ENCODE results near the gene ACE.

DNA sequence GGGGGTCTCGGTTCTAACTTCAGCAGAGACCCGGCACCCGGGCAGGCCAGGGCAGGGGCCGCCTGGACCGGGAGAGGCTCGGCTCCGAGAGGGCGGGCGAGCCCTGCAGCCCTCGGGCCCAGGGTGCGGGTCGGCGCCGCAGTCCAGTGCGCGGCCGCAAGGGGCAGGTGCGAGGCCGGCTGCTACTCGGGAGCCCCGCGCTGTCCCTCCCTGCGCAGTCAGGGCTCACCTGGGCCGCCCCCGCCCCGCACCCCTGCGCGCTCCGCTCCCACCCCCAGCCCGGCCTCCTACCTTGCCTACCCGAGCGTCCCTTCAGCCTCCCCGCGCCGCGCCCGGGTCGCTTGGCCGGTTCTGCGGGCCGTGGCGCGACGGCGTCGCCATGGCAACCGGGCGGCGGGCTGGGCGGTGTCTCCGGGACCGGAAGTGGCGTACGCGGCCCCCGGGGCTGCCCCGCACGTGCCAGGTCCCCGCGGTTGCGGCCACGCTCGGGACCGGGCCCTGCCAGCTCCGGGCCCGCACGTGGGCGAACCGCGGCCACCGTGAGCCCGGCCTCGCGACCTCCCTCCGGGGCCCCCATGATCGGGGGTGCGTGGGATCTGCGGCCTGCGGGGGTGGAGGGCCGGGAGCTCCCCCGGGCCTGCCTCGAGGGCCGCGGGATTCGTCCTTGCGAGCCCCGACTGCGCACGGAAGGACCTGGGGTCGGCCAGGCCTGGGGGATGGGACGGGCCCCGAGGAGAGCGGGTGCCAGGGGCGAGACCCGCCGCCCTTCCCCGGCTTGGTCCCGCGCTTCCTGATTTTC is 30.7 kb upstream of the ACE start, which contains the start of gene CYB561:
- TF ChIP-seq, protein P1, sequence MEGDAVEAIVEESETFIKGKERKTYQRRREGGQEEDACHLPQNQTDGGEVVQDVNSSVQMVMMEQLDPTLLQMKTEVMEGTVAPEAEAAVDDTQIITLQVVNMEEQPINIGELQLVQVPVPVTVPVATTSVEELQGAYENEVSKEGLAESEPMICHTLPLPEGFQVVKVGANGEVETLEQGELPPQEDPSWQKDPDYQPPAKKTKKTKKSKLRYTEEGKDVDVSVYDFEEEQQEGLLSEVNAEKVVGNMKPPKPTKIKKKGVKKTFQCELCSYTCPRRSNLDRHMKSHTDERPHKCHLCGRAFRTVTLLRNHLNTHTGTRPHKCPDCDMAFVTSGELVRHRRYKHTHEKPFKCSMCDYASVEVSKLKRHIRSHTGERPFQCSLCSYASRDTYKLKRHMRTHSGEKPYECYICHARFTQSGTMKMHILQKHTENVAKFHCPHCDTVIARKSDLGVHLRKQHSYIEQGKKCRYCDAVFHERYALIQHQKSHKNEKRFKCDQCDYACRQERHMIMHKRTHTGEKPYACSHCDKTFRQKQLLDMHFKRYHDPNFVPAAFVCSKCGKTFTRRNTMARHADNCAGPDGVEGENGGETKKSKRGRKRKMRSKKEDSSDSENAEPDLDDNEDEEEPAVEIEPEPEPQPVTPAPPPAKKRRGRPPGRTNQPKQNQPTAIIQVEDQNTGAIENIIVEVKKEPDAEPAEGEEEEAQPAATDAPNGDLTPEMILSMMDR (IDR thresholded peaks at IDR 0.05): peak; percentile 20 to 55 (median 41)
- peak in 1 of 4 donors; percentile 70 for TF ChIP-seq POLR2A (IDR thresholded peaks at IDR 0.05)

Measured in esophagus squamous epithelium (tissue), 4 donors.